22Rv1 (cell line): ENCODE results near the gene PCAT6.

Experiments
- ZFX ChIP-seq: fragments of 450-650 bp; IDR thresholded peaks from 2 replicates; pipeline ENCODE4 v1.6.1; 2017; ENCODE audit warnings: antibody characterized with exemption, borderline replicate concordance
- TF ChIP-seq, protein P1 (sequence below): fragments of 450-650 bp; IDR thresholded peaks from 2 replicates; pipeline ENCODE4 v1.5.1; 2017; ENCODE audit warnings: mild to moderate bottlenecking

DNA sequence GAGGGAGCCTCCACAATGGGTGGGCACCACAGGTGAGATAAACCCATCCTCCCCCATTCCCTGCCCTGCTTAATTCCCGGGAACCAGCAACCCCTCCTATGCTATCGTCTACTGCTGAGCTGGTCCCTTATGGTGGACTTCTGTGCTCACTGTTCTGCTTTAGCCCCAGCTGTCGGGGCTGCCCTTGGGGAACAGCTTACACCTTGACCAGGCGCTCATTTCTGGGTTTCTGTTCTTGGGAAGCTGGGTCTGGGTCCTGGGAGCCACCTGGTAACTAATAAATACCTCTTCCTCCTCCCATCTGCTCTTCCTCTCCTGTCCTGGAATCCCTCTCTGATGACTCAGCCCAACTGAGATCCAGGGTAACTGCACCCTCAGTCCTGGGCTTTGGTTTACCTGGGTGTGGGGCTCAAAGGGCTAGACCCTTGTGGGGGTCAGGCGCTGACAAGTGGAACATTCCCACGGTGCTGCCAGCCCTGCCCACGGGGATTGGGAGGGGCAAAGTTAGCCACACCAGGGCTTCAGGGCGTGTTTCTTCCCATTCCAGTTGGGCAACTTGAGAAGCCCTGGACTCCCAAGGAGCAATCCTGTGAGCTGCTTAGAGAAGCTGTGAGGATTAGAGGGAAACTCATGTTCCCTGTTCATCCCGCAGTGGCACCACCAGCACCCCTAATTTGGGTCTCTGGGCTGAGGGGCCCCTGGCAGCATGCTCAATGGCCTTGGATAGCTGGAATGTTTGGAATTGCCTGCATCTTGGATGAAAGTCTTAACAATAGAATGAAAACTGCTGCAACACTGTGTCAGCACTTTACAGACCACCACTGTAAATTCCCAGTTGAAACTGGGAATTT, 1.6 kb downstream of the PCAT6 start:
- no peak for TF ChIP-seq ZFX
- TF ChIP-seq, protein P1, sequence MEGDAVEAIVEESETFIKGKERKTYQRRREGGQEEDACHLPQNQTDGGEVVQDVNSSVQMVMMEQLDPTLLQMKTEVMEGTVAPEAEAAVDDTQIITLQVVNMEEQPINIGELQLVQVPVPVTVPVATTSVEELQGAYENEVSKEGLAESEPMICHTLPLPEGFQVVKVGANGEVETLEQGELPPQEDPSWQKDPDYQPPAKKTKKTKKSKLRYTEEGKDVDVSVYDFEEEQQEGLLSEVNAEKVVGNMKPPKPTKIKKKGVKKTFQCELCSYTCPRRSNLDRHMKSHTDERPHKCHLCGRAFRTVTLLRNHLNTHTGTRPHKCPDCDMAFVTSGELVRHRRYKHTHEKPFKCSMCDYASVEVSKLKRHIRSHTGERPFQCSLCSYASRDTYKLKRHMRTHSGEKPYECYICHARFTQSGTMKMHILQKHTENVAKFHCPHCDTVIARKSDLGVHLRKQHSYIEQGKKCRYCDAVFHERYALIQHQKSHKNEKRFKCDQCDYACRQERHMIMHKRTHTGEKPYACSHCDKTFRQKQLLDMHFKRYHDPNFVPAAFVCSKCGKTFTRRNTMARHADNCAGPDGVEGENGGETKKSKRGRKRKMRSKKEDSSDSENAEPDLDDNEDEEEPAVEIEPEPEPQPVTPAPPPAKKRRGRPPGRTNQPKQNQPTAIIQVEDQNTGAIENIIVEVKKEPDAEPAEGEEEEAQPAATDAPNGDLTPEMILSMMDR: no peak
